Panc1 (cell line): ENCODE measurements around the gene MSH3.

Source experiments
- POLR2AphosphoS5 ChIP-seq: IDR thresholded peaks from 2 replicates; pipeline ENCODE4 v1.6.1; 2012; ENCODE audit warnings: mild to moderate bottlenecking, low read depth, low read length, moderate library complexity
- SIN3A ChIP-seq: IDR thresholded peaks from 2 replicates; pipeline ENCODE4 v1.6.1; 2012; ENCODE audit warnings: low read depth, mild to moderate bottlenecking, low read length, moderate library complexity, borderline replicate concordance; ENCODE audit not compliant: insufficient read depth
- TCF7L2 ChIP-seq: IDR thresholded peaks from 2 replicates; pipeline ENCODE4 v1.6.1; 2011; ENCODE audit warnings: mild to moderate bottlenecking, low read depth, low read length, inconsistent platforms
- TF ChIP-seq, protein P1 (sequence below): fragments of 450-650 bp; IDR thresholded peaks from 2 replicates; pipeline ENCODE4 v1.5.1; 2017; ENCODE audit warnings: mild to moderate bottlenecking

DNA sequence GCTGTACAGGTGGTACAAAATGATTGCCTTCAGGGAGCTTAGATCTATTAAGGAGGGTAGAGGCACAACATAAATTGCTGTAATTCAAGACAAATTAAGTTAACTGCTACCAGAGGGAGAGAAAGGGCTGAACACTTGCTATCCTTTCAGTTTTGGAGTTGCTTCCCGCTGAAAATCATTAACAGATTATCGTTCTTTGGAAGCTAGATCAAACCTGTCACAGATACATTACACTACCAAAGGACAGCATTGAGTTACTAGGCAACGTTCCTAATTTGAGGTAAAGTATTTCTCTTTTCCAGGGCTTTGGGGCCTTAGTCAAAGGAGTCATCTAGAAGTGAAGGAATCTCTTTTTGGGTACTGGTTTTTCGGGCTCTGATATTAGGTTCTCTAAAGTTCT is 85.0 kb downstream of the MSH3 start:
- TF ChIP-seq, protein P1, sequence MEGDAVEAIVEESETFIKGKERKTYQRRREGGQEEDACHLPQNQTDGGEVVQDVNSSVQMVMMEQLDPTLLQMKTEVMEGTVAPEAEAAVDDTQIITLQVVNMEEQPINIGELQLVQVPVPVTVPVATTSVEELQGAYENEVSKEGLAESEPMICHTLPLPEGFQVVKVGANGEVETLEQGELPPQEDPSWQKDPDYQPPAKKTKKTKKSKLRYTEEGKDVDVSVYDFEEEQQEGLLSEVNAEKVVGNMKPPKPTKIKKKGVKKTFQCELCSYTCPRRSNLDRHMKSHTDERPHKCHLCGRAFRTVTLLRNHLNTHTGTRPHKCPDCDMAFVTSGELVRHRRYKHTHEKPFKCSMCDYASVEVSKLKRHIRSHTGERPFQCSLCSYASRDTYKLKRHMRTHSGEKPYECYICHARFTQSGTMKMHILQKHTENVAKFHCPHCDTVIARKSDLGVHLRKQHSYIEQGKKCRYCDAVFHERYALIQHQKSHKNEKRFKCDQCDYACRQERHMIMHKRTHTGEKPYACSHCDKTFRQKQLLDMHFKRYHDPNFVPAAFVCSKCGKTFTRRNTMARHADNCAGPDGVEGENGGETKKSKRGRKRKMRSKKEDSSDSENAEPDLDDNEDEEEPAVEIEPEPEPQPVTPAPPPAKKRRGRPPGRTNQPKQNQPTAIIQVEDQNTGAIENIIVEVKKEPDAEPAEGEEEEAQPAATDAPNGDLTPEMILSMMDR, result no peak
- TF ChIP-seq POLR2AphosphoS5 (no peak), SIN3A (no peak), TCF7L2 (no peak)
